Activated CD8-positive, alpha-beta memory T cell treated with anti-CD3 and anti-CD28 coated beads, Interleukin-2, amount 10 ng/mL, durations not matched to agents 7 days and 5 days (primary cell): Measurements from ENCODE around the gene SLC2A11. TPM values are rescaled to one million over a fixed set of nuclear protein-coding genes. Genes with fewer than 3 reads are reported as not detected.

ENCODE experiments used
- ATAC-seq: fragments of 150-1000 bp; cut with Tn5 transposase; one replicate; pipeline ENCODE4 v1.10.0; 2021; ENCODE audit warnings: moderate library complexity
- CTCF ChIA-PET: fragments of 350-600 bp; sonication (Branson Sonifier 250); formaldehyde crosslinking; loops from one replicate; lab custom pipeline; 2021; ENCODE audit warnings: antibody characterized with exemption; lab: Charles Lee
- DNase-seq: peaks from one replicate; pipeline ENCODE4 v3.0.0-alpha.2; 2020
- H3K27ac Mint-ChIP-seq: one replicate; pipeline ENCODE4 v1.8.0; 2021; ENCODE audit warnings: mild to moderate bottlenecking, mixed read lengths
- H3K27me3 Mint-ChIP-seq: one replicate; pipeline ENCODE4 v1.8.0; 2021; ENCODE audit warnings: mixed read lengths
- H3K36me3 Mint-ChIP-seq: one replicate; pipeline ENCODE4 v1.8.0; 2021; ENCODE audit warnings: mild to moderate bottlenecking, mixed read lengths
- H3K4me1 Mint-ChIP-seq: one replicate; pipeline ENCODE4 v1.8.0; 2021; ENCODE audit warnings: mixed read lengths
- H3K4me3 Mint-ChIP-seq: one replicate; pipeline ENCODE4 v1.8.0; 2021; ENCODE audit warnings: mild to moderate bottlenecking, moderate library complexity, mixed read lengths
- H3K9me3 Mint-ChIP-seq: one replicate; pipeline ENCODE4 v1.8.0; 2022; ENCODE audit warnings: low read depth, mixed read lengths
- total RNA-seq, 2 experiments: library from RNA; stranded (reverse); gene quantifications; one replicate each; pipeline ENCODE4 v1.2.3, GENCODE V29; 2021

The SLC2A11 gene
- total RNA-seq, 2 experiments from 2014 or later = 8.1 to 10.7 TPM

- no peak for DNase-seq
- Mint-ChIP-seq H3K36me3 (peaks cover 55% of the 10 kb centered on the region), H3K4me1 (peaks cover 36% of the 10 kb centered on the region), H3K9me3 (no peaks in the 10 kb centered on the region), H3K27ac (peak overlapping the region; percentile 85), H3K27me3 (no peaks in the 10 kb centered on the region), H3K4me3 (no peak overlapping the region)
- CTCF ChIA-PET = interaction anchor here (0.8 kb wide), 1 partner anchor 23 kb away, joined by 5 read pairs; no protein-coding TSS in a partner anchor
- peak; percentile 26 for ATAC-seq
Observed at GRCh38 chr22:23826510-23827350, 30.9 kb upstream of the SLC2A11 start.

- Mint-ChIP-seq H3K4me3 (no peak overlapping the region), H3K4me1 (peaks cover 31% of the 10 kb centered on the region), H3K27ac (peak overlapping the region; percentile 58), H3K27me3 (no peaks in the 10 kb centered on the region), H3K36me3 (peaks cover 48% of the 10 kb centered on the region), H3K9me3 (no peaks in the 10 kb centered on the region)
- CTCF ChIA-PET = no interaction called here
- ATAC-seq = no peak
- DNase-seq = no peak
Observed at GRCh38 chr22:23827351-23827995, 30.2 kb upstream of the SLC2A11 start.

GRCh38 chr22:23828800-23829680 lies 28.6 kb upstream of the SLC2A11 start:
- Mint-ChIP-seq H3K4me3 (no peak overlapping the region), H3K9me3 (no peaks in the 10 kb centered on the region), H3K4me1 (peaks cover 22% of the 10 kb centered on the region), H3K27me3 (no peaks in the 10 kb centered on the region), H3K27ac (peak overlapping the region; percentile 33), H3K36me3 (peaks cover 37% of the 10 kb centered on the region)
- CTCF ChIA-PET = interaction anchor here (1.3 kb wide), 1 partner anchor 17 kb away, joined by 3 read pairs; no protein-coding TSS in a partner anchor
- no peak for ATAC-seq
- no peak for DNase-seq

- Mint-ChIP-seq H3K36me3 (peaks cover 33% of the 10 kb centered on the region), H3K27ac (no peak overlapping the region), H3K9me3 (no peaks in the 10 kb centered on the region), H3K4me3 (no peak overlapping the region), H3K4me1 (peaks cover 19% of the 10 kb centered on the region), H3K27me3 (no peaks in the 10 kb centered on the region)
- DNase-seq = no peak
- no peak for ATAC-seq
- CTCF ChIA-PET = interaction anchor here (1.3 kb wide), 1 partner anchor 18 kb away, joined by 3 read pairs; no protein-coding TSS in a partner anchor
Observed at GRCh38 chr22:23829845-23830372, 27.8 kb upstream of the SLC2A11 start.

GRCh38 chr22:23831261-23831660 lies 26.4 kb upstream of the SLC2A11 start:
- ATAC-seq (no peak), DNase-seq (no peak)
- Mint-ChIP-seq H3K36me3 (peaks cover 26% of the 10 kb centered on the region), H3K4me3 (no peak overlapping the region), H3K4me1 (peaks cover 10% of the 10 kb centered on the region), H3K9me3 (no peaks in the 10 kb centered on the region), H3K27ac (no peak overlapping the region), H3K27me3 (no peaks in the 10 kb centered on the region)
- CTCF ChIA-PET = interaction anchor here (1.1 kb wide), 2 partner anchors 10 to 18 kb away, joined by 3 to 4 read pairs; no protein-coding TSS in a partner anchor

GRCh38 chr22:23831781-23832180 lies 25.9 kb upstream of the SLC2A11 start:
- ATAC-seq (no peak), DNase-seq (no peak)
- H3K4me1 Mint-ChIP-seq = peaks cover 5% of the 10 kb centered on the region
- H3K4me3 Mint-ChIP-seq = no peak overlapping the region
- H3K27ac Mint-ChIP-seq = no peak overlapping the region
- H3K27me3 Mint-ChIP-seq = no peaks in the 10 kb centered on the region
- CTCF ChIA-PET = interaction anchor here (1.1 kb wide), 2 partner anchors 11 to 18 kb away, joined by 3 to 4 read pairs; no protein-coding TSS in a partner anchor
- H3K36me3 Mint-ChIP-seq = peaks cover 22% of the 10 kb centered on the region
- no peaks in the 10 kb centered on the region for H3K9me3 Mint-ChIP-seq

GRCh38 chr22:23832226-23833016 lies 25.3 kb upstream of the SLC2A11 start:
- H3K27ac Mint-ChIP-seq = peak overlapping the region; percentile 49
- H3K4me1 Mint-ChIP-seq = peaks cover 7% of the 10 kb centered on the region
- ATAC-seq (no peak), DNase-seq (no peak)
- no peaks in the 10 kb centered on the region for H3K9me3 Mint-ChIP-seq
- CTCF ChIA-PET = interaction anchor here (1.1 kb wide), 2 partner anchors 11 to 17 kb away, joined by 3 to 4 read pairs; no protein-coding TSS in a partner anchor
- no peaks in the 10 kb centered on the region for H3K27me3 Mint-ChIP-seq
- peaks cover 21% of the 10 kb centered on the region for H3K36me3 Mint-ChIP-seq
- H3K4me3 Mint-ChIP-seq = no peak overlapping the region

- H3K27me3 Mint-ChIP-seq = no peaks in the 10 kb centered on the region
- ATAC-seq (no peak), DNase-seq (no peak)
- peaks cover 12% of the 10 kb centered on the region for H3K4me1 Mint-ChIP-seq
- no peak overlapping the region for H3K4me3 Mint-ChIP-seq
- no peak overlapping the region for H3K27ac Mint-ChIP-seq
- H3K36me3 Mint-ChIP-seq = peaks cover 21% of the 10 kb centered on the region
- CTCF ChIA-PET = no interaction called here
- H3K9me3 Mint-ChIP-seq = no peaks in the 10 kb centered on the region
Observed at GRCh38 chr22:23833017-23833751, 24.5 kb upstream of the SLC2A11 start.

GRCh38 chr22:23833911-23834317 lies 23.8 kb upstream of the SLC2A11 start:
- Mint-ChIP-seq H3K9me3 (no peaks in the 10 kb centered on the region), H3K36me3 (peaks cover 18% of the 10 kb centered on the region), H3K27me3 (no peaks in the 10 kb centered on the region), H3K4me3 (no peak overlapping the region), H3K27ac (no peak overlapping the region), H3K4me1 (peaks cover 14% of the 10 kb centered on the region)
- no peak for DNase-seq
- ATAC-seq = no peak
- CTCF ChIA-PET = no interaction called here

- H3K4me1 Mint-ChIP-seq = peaks cover 18% of the 10 kb centered on the region
Observed at GRCh38 chr22:23834406-23834792, 23.3 kb upstream of the SLC2A11 start.

GRCh38 chr22:23834793-23835483 lies 22.7 kb upstream of the SLC2A11 start:
- Mint-ChIP-seq H3K4me3 (no peak overlapping the region), H3K36me3 (peaks cover 11% of the 10 kb centered on the region), H3K4me1 (peaks cover 21% of the 10 kb centered on the region), H3K27ac (no peak overlapping the region), H3K27me3 (peaks cover 4% of the 10 kb centered on the region), H3K9me3 (no peaks in the 10 kb centered on the region)
- DNase-seq (no peak), ATAC-seq (no peak)
- CTCF ChIA-PET = interaction anchor here (1.0 to 1.6 kb wide), 3 partner anchors 11 to 64 kb away, joined by 3 to 4 read pairs (median 4); no protein-coding TSS in a partner anchor

More at GRCh38 chr22:23834406-23834792, 23.3 kb upstream of the SLC2A11 start:
- Mint-ChIP-seq H3K36me3 (peaks cover 16% of the 10 kb centered on the region), H3K9me3 (no peaks in the 10 kb centered on the region), H3K27ac (no peak overlapping the region), H3K27me3 (peaks cover 2% of the 10 kb centered on the region), H3K4me3 (no peak overlapping the region)
- DNase-seq (no peak), ATAC-seq (no peak)
- CTCF ChIA-PET = interaction anchor here (1.0 to 1.4 kb wide), 2 partner anchors 11 to 15 kb away, joined by 3 to 4 read pairs; no protein-coding TSS in a partner anchor
